SHP77 treated with DMSO at 0.1 percent for 48 hours (cell line): ENCODE measurements around the gene PICALM.
"Not testable (repeated sequence)": the region's sequence is repeated elsewhere in the genome, so short reads cannot be mapped to it uniquely, and the experiment has no call there.

ENCODE experiments used
- DNase-seq: peaks from one replicate; lab custom pipeline; 2025; lab: John Stamatoyannopoulos, UW

Gene PICALM

GRCh38 chr11:85974122-85974521 lies 94.8 kb downstream of the PICALM start:
- no peak for DNase-seq

- DNase-seq = no peak
Observed at GRCh38 chr11:85970593-85970992, 98.3 kb downstream of the PICALM start.

GRCh38 chr11:85967457-85967856 lies 101.4 kb downstream of the PICALM start:
- DNase-seq = no peak

DNA sequence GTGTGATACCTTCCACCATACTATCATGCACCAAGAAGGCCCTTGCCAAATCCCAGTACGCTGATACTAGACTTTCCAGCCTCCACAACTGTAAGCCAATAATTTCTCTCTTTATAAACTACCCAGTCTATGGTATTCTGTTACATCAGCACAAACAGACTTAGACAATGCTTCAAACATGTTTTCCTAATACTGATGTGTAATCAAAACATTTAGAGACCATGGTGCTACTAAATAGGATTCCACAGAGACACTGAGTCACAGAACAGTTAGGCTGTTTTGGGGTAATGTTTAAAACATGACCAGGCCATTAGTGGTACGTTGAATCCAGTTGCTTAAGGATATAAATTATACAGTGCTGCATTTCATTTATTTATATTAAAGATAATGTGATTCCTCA lies 103.7 kb downstream of the PICALM start:
- DNase-seq = no peak

- no peak for DNase-seq
Observed at GRCh38 chr11:85961930-85962363, 106.9 kb downstream of the PICALM start.

DNA sequence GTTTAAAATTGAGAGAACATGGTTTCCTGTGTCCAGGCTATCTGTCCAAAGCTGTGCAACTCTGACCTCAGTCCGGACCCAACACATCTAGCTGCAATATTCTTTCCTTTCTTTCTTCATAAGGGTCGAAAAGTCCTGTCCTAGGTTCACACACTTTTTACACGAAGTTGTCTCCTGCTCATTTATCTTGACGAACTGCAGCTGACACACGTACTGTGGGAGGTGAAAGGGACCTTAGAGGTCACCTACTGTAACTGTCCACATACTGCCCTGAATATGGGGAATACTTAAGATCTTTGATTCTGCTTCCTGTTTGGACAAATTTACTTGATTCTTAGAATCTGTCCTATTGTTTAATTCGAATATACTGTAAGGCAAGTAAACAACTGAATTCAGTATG lies 107.8 kb downstream of the PICALM start:
- no peak for DNase-seq

- no peak for DNase-seq
Observed at GRCh38 chr11:85960678-85961077, 108.2 kb downstream of the PICALM start.

GRCh38 chr11:85955531-85955930 lies 113.4 kb downstream of the PICALM start:
- no peak for DNase-seq

DNA sequence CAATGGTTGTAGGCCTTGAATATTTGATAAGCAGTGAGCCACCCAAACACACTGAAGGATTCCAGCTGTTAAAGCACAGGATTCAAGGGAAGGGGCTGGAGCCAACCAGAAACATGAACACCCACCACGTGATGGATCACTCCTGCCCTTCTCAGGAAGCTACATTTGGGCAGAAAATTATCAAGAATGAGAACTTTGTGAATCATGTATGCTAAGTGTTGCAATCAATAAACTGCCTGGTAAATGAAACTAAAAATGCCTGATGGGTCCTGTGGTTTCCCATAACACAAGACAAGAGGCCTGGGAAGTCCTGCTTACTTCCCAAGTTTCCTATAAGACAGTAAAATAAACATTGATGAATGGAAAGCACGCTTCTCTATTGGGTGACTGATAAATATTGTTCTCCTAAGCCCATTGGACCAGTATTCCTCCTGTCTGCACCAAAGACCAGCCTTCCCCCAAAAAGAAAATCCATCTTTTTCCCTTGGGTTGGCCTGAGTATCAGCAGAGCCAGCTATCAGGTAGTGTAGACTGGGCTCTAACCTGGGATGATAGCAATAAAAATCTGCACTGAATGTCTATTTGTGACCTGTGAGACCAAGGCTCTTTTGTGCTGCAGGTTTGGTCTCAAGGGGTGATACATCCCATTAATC lies 115.3 kb downstream of the PICALM start:
- no peak for DNase-seq

- DNase-seq = not testable (repeated sequence)
Observed at GRCh38 chr11:85952108-85952485, 116.8 kb downstream of the PICALM start.

- no peak for DNase-seq
Observed at GRCh38 chr11:85951428-85952107, 117.3 kb downstream of the PICALM start.

DNA sequence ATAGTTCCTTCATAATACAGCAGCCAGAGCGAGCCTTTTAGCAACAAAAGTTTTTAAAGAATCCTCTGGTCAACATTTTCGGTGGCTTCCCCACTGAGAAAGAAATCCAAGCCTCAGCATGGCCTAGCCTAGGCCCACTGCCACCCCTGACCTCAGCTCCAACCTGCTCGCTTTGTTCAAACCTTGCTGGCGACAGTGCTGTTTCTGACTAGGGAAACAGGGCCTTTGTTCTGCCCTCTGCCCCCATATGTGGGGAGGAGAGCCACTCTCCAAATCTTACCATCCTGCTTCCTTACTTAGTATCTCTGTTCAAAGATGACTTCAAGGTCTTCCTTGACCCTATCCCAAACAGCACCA lies 117.9 kb downstream of the PICALM start:
- no peak for DNase-seq

DNA sequence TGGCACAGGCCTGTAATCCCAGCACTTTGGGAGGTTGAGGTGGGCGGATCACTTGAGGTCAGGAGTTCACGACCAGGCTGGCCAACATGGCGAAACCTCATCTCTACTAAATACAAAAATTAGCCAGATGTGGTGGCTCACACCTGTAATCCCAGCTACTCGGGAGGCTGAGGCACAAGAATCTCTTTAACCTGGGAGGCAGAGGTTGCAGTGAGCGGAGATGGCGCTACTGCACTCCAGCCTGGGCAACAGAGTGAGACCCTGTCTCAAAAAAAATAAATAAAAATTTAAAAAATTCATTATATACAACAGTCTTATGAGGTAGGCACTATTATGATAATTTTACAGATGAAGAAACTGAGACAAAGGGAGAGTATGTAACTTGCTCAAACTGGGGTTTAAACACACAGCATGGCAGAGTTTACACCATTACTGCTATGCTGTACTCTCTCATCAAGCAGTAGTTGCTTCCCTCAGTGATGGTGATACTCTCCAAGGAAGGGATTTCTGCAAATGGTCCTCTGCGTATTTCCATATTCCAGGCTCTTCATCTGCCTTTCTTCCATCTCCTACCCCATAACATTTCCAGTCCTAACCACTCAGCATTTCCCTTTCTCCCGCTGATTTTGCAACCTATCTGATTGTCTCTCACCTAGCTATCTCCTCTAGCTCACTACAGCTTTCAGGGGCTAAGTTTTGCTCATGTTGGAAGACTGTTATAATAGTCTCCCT lies 118.4 kb downstream of the PICALM start:
- no peak for DNase-seq

GRCh38 chr11:85949798-85950197 lies 119.1 kb downstream of the PICALM start:
- DNase-seq = no peak

DNA sequence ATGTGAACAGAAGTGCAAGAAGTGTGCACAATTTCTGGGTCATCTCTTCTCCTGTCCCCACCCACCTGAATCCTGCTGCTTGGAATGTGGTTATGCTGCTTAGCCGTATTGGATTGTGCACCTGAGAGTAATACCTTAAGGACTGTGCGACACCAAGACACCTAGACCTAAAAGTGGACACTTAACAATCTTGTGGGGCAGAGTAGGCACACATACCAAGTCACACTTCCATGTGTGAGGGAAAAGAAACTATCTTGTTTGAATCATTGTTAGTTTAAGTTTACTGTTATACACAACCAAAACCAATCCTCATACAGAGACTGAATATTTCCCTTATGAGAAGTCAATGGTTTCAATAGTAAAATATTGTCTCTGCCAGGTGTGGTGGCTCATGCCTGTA lies 120.0 kb downstream of the PICALM start:
- DNase-seq = no peak

- DNase-seq = no peak
Observed at GRCh38 chr11:85947431-85948272, 121.2 kb downstream of the PICALM start.

GRCh38 chr11:85946221-85946620 lies 122.7 kb downstream of the PICALM start:
- no peak for DNase-seq

DNA sequence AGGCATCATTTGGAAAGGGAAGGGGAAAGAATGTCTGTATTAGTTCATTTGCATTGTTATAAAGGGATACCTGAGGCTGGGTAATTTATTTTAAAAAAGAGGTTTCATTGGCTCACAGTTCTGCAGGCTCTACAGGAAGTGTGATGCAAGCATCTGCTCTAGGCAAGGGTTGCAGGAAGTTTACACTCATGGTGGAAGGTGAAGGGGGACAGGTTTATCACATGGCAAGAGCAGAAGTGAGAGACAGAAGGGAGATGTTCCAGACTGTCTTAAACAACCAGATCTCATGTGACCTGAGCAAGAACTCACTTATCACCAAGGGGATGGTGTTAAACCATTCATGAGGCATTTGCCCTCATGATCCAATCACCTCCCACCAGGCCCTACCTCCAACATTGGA lies 123.1 kb downstream of the PICALM start:
- no peak for DNase-seq

DNA sequence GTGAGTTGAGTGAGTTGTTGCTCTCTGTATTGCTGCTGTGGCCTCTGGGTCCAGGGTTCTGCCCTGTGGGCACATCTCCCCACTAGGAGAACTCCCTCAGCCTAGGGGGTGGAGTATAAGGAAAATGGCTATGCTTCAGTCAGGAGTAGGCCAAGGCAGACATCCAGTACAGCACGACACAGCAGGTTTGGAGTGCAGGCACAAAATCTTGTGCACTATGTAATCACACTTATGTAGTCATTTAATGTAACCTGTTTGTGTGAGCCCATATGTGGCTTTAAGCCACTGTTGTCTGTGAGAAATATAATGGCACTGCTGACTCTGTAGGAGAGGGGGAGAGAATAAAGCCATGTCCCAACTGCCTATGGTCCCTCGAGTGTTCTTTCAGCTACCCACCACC lies 123.6 kb downstream of the PICALM start:
- no peak for DNase-seq

- peak; percentile 20 for DNase-seq
Observed at GRCh38 chr11:85941380-85941973, 127.4 kb downstream of the PICALM start.

DNA sequence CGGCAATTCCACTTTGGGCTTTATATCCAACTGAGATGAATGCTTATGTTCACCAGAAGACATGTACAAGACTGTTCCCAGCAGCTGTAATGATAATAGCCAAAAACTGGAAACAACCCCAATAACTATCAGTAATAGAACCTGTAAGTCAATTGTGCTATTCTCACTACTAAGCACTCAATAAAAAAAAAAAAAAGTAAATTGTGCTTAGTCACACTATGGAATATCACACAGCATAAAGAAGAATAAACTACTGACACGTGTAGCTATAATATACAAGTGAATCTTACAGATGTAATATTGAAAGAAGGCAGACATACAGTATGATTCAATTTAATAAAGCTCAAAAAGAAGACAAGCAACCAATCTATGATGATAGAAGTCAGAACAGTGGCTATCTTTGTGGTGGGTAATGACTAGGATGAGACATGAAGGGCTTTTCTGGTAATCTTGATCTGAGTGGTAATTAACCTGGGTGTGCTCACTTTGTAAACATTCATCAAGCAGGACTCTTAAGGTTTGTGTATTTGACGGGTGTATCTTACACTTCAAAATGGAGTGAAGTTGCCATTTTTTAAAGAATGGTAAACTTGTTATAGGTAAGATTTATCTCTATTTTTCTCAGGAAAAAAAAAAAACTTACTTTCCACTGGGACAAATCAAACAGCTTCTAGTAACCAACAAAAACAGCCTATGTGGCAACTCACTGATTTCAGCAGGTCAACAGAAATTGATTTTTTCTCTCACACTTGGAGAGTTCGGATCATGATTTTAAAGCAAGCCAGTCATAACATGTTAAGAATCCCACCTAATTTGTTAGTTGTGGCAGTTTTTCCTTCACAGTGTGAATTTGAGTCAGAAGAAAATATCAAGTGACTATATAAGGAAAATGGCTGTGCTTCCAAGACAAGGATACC lies 129.5 kb downstream of the PICALM start:
- no peak for DNase-seq
